Epithelial cell of proximal tubule (primary cell): Measurements from ENCODE around the gene GYG2. TPM values are rescaled to one million over a fixed set of nuclear protein-coding genes. Genes with fewer than 3 reads are reported as not detected.
"Not testable (repeated sequence)": the region's sequence is repeated elsewhere in the genome, so short reads cannot be mapped to it uniquely, and the experiment has no call there.

Experiments used
- DNase-seq: peaks from one replicate; pipeline ENCODE4 v3.0.0-alpha.2; 2011; ENCODE audit warnings: low read depth
- H3K4me3 ChIP-seq: 2 replicates; pipeline ENCODE4 v1.5.1; 2011; ENCODE audit warnings: low read depth, mild to moderate bottlenecking, low read length
- total RNA-seq: library from RNA; depleted of rRNA; stranded (reverse); fragments of >200 nt; gene quantifications from 2 replicates; pipeline ENCODE4 v1.2.3, GENCODE V29; 2015
- TF ChIP-seq, protein P1 (sequence below): conservative IDR thresholded peaks from 2 replicates; pipeline ENCODE4 v1.5.1; 2012; ENCODE audit warnings: low read depth, mild to moderate bottlenecking, low read length

Gene GYG2
- total RNA-seq, 1 donor from 2014 or later = 0.75 TPM

DNA sequence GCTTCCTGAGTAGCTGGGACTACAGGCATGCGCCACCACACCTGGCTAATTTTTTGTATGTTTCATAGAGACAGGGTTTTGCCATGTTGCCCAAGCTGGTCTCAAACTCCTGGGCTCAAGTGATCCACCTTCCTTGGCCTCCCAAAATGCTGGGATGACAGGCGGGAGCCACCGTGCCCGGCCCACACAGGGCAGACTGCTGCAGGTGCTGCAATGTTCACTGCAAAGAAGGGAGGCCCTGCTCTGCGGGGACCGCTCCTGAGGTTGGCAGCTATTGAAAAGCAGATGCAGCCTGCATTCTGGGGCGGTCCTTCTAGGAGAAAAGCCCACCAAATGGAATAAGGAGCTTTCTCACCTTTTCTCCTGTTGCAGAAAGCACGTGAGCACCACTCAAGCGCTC, 95.4 kb downstream of the GYG2 start:
- TF ChIP-seq, protein P1, sequence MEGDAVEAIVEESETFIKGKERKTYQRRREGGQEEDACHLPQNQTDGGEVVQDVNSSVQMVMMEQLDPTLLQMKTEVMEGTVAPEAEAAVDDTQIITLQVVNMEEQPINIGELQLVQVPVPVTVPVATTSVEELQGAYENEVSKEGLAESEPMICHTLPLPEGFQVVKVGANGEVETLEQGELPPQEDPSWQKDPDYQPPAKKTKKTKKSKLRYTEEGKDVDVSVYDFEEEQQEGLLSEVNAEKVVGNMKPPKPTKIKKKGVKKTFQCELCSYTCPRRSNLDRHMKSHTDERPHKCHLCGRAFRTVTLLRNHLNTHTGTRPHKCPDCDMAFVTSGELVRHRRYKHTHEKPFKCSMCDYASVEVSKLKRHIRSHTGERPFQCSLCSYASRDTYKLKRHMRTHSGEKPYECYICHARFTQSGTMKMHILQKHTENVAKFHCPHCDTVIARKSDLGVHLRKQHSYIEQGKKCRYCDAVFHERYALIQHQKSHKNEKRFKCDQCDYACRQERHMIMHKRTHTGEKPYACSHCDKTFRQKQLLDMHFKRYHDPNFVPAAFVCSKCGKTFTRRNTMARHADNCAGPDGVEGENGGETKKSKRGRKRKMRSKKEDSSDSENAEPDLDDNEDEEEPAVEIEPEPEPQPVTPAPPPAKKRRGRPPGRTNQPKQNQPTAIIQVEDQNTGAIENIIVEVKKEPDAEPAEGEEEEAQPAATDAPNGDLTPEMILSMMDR = no peak
- H3K4me3 ChIP-seq = no peak overlapping the region
- no peak for DNase-seq

GRCh38 chrX:2926255-2926654, 97.5 kb downstream of the GYG2 start:
- not testable (repeated sequence) for DNase-seq, H3K4me3 ChIP-seq

DNA sequence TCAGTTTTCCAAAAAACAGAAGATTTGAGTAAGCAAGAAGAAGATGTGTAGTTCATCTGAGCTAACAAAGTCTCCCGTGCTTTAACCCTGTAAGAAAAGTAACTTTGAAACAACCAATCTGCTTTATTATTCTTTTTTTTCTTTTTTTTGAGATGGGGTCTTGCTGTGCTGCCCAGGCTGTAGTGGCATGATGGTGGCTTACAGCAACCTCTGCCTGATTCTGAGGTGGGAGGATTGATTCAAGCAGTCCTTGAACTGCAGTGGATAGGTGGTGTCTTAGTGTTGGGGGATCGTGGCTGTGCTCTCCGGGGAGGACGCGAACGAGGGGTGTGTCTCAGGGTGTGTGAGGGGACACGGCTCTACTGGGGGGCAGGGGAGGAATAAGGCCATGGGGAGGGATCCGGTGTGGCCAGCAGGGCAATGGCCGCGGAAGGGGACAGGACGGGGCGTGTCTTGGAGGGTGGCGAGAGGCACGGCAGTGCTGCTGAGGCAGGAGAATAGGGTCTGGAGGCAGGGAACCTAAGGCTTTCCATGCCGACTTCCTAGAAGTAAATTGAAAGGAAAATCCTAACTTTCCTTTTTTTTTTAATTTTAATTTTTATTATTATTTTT, 98.0 kb downstream of the GYG2 start:
- no peak for DNase-seq
- TF ChIP-seq, protein P1 = no peak
- no peak overlapping the region for H3K4me3 ChIP-seq

DNA sequence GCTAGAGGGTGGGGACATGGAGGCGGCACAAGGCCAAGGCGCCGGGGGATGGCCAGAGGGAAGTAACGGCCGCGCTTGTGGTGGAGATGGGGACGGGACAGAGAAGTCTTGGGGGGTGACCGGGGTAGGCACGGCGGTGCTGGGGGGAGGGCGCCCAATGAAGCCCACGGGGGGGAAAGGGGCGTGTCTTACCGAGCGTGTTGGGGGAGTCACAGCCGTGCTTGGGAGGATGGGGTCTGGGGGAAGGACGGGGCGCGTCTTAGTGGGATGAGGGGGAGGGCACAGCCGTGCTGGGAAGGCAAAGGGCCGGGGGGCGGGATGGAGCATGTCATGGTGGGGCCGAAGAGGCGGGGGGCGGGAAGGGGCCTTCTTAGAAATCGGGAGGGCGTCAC, 99.5 kb downstream of the GYG2 start:
- TF ChIP-seq, protein P1 = no peak
- peak overlapping the region; percentile 68 for H3K4me3 ChIP-seq
- DNase-seq = no peak

DNA sequence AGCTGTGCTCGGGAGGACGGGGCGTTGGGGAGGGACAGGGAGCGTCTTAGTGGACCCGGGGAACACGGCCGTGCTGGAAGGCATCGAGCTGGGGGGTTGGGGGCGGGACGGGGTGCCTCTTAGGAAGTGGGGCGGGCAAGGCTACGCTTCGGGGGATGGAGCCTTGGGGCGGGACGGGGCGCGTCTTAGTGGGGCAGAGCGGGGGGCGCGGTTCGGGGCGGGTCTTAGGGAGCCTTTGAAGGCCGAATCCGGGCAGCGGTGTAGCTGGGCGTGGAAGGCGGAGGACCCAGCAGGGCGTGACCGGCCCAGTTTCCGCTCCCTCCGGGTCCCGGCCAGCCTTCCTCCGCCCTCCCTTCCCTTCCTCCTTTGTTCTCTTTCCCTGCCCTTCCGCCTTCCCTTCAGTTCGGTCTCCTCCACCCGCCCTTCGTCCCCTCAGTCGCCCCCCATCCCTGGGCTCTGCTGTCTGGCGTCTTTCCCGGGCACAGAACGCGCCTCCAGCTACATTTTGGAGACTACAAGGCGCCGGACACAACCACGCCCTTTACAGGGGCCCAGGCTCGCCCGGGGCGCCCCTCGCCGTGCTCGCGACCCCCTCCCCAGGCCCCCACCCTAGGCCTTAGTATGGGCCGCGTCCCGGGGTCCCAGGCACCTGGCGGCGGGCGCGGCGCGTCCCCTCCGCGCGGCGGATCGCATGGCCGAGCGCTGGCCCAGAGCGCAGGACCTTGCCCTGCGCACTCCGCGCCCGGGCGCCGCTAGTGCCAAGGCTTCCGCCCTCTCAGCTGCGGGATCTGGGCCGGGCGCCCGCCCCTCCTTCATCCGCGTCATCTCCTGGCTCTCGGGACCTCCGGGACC, 100.1 kb downstream of the GYG2 start, which contains the start of gene ARSD:
TSS of gene ARSD (minus strand) at position 757 of the 852 bp plus-strand sequence. CDS start at position 693, 64 bp downstream.
- peak within 1 kb of the TSS; percentile 68 for H3K4me3 ChIP-seq
- TF ChIP-seq, protein P1 = no peak
- DNase-seq = no peak

DNA sequence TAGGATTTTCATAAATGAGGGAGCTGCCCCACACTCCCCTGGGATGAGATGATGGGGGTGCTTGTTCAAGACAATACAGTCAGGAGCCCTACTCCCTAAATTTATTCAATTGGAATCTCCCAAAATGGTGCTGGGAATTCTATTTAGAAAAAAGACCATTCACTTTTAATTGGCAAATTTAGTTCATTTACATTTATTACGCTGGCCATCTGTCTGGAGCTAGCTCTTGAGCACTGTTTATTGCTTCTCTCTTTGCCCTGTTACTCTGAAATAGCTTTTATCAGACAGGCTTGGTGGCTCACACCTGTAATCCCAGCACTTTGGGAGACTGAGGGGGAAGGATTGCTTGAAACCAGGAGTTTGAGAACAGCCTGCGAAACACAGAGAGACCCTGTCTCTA, 102.4 kb downstream of the GYG2 start:
- TF ChIP-seq, protein P1 = no peak
- DNase-seq = no peak
- no peak overlapping the region for H3K4me3 ChIP-seq

DNA sequence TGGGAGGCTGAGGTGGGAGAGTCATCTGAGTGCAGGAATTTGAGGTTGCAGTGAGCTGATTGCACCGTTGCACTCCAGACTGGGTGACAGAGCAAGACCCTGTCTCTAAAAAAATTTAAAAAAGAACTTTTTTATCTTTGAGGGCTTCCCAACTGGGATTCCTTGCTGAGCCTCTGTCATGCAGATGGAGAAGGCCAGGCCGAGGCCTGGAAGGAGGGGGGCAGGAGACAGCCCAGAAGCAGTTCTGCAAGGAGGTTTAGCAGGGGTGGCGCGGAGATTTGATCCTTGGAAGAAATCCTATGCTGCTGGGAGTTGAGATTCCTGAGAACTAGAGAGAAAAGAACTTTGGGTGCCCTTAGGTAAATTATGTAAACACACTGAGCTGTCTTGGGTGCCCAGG, 102.9 kb downstream of the GYG2 start:
- no peak for DNase-seq
- TF ChIP-seq, protein P1 = no peak
- H3K4me3 ChIP-seq = no peak overlapping the region

Other genes starting within 250 kb of the GYG2 start
- 215 and 226 TPM in 2 replicates for gene CD99, start 137.6 kb upstream of the GYG2 start, total RNA-seq
- gene XG, start 76.9 kb upstream of the GYG2 start, total RNA-seq = not detected in 2 replicates
- gene ARSD, start 100.4 kb downstream of the GYG2 start, total RNA-seq = 6.7 and 10.7 TPM in 2 replicates
- 0.07 TPM in 1 of 2 replicates, not detected in the other for gene ARSH, start 177.6 kb downstream of the GYG2 start, total RNA-seq
- not detected in 2 replicates for gene ARSF, start 212.5 kb downstream of the GYG2 start, total RNA-seq